ENCODE data around the gene GREB1. TPM values are rescaled to one million over a fixed set of nuclear protein-coding genes. Genes with fewer than 3 reads are reported as not detected.

Gene GREB1
- total RNA-seq, 1 donor from 2014 or later: 30.8 TPM

- Mint-ChIP-seq H3K27ac (no peak overlapping the region), H3K4me3 (no peak overlapping the region), H3K27me3 (ENCODE audit: insufficient read depth, low read depth) (peaks cover 4% of the 10 kb centered on the region), H3K4me1 (no peaks in the 10 kb centered on the region), H3K36me3 (peaks cover 33% of the 10 kb centered on the region), H3K9me3 (no peaks in the 10 kb centered on the region)
- H3K4me1 ChIP-seq: no peaks in the 10 kb centered on the region
- H3K9me3 ChIP-seq (ENCODE audit: low read depth): no peaks in the 10 kb centered on the region
- TF ChIP-seq CTCF (IDR thresholded peaks at IDR 0.05): no peak
- TF ChIP-seq EZH2 (IDR thresholded peaks at IDR 0.05): no peak
- no peak for TF ChIP-seq EZH2phosphoT487 (IDR thresholded peaks at IDR 0.05)
- no peak for DNase-seq (ENCODE audit: low spot score)
- H3K4me2 ChIP-seq: no peak overlapping the region
- no peaks in the 10 kb centered on the region for H3K36me3 ChIP-seq
- no peak overlapping the region for H3K27ac ChIP-seq
- H3K9ac ChIP-seq: no peak overlapping the region
- no peak overlapping the region for H2AFZ ChIP-seq (replicated peaks)
- no peaks in the 10 kb centered on the region for H3K79me2 ChIP-seq (ENCODE audit: low read depth)
- peaks cover 3% of the 10 kb centered on the region for H4K20me1 ChIP-seq (ENCODE audit: low read depth)
- no peaks in the 10 kb centered on the region for H3F3A ChIP-seq (ENCODE audit: low read depth)
- no peak overlapping the region for H3K4me3 ChIP-seq
- no peaks in the 10 kb centered on the region for H3K27me3 ChIP-seq
These were observed 56.3 kb downstream of the GREB1 start for GRCh38 chr2:11590193-11590592.

- no peaks in the 10 kb centered on the region for H3F3A ChIP-seq (ENCODE audit: low read depth)
- no peaks in the 10 kb centered on the region for H3K4me1 Mint-ChIP-seq
- no peak overlapping the region for H3K4me3 ChIP-seq
- H3K27ac Mint-ChIP-seq: no peak overlapping the region
- H2AFZ ChIP-seq (replicated peaks): no peak overlapping the region
- H3K27me3 ChIP-seq: no peaks in the 10 kb centered on the region
- no peaks in the 10 kb centered on the region for H3K9me3 ChIP-seq (ENCODE audit: low read depth)
- H3K9me3 Mint-ChIP-seq: no peaks in the 10 kb centered on the region
- H3K27me3 Mint-ChIP-seq (ENCODE audit: insufficient read depth, low read depth): no peaks in the 10 kb centered on the region
- H3K4me1 ChIP-seq: no peaks in the 10 kb centered on the region
- no peak for DNase-seq (ENCODE audit: low spot score)
- TF ChIP-seq CTCF (IDR thresholded peaks at IDR 0.05) (no peak), EZH2 (IDR thresholded peaks at IDR 0.05) (no peak), EZH2phosphoT487 (IDR thresholded peaks at IDR 0.05) (no peak)
- no peak overlapping the region for H3K27ac ChIP-seq
- H3K36me3 Mint-ChIP-seq: peaks cover 31% of the 10 kb centered on the region
- H3K4me3 Mint-ChIP-seq: no peak overlapping the region
- no peaks in the 10 kb centered on the region for H3K36me3 ChIP-seq
- H4K20me1 ChIP-seq (ENCODE audit: low read depth): no peaks in the 10 kb centered on the region
- no peak overlapping the region for H3K9ac ChIP-seq
- H3K79me2 ChIP-seq (ENCODE audit: low read depth): no peaks in the 10 kb centered on the region
- H3K4me2 ChIP-seq: no peak overlapping the region
These were observed 57.2 kb downstream of the GREB1 start for GRCh38 chr2:11591091-11591490.

- Histone ChIP-seq H3K4me3 (no peak overlapping the region), H3K27ac (no peak overlapping the region), H2AFZ (replicated peaks) (no peak overlapping the region), H3K36me3 (no peaks in the 10 kb centered on the region), H3F3A (ENCODE audit: low read depth) (no peaks in the 10 kb centered on the region), H3K9ac (no peak overlapping the region), H4K20me1 (ENCODE audit: low read depth) (no peaks in the 10 kb centered on the region), H3K9me3 (ENCODE audit: low read depth) (no peaks in the 10 kb centered on the region), H3K4me1 (no peaks in the 10 kb centered on the region), H3K27me3 (no peaks in the 10 kb centered on the region), H3K4me2 (no peak overlapping the region), H3K79me2 (ENCODE audit: low read depth) (no peaks in the 10 kb centered on the region)
- Mint-ChIP-seq H3K36me3 (peaks cover 26% of the 10 kb centered on the region), H3K27me3 (ENCODE audit: insufficient read depth, low read depth) (peaks cover 2% of the 10 kb centered on the region), H3K9me3 (no peaks in the 10 kb centered on the region), H3K27ac (no peak overlapping the region), H3K4me3 (no peak overlapping the region), H3K4me1 (no peaks in the 10 kb centered on the region)
- TF ChIP-seq EZH2phosphoT487 (IDR thresholded peaks at IDR 0.05): no peak
- peak; percentile 6 for DNase-seq (ENCODE audit: low spot score)
These were observed 59.1 kb downstream of the GREB1 start for GRCh38 chr2:11592671-11593574.

- H3K4me3 ChIP-seq: no peak overlapping the region
- H3K4me2 ChIP-seq: no peak overlapping the region
- Mint-ChIP-seq H3K27me3 (ENCODE audit: insufficient read depth, low read depth) (peaks cover 2% of the 10 kb centered on the region), H3K4me1 (no peaks in the 10 kb centered on the region), H3K27ac (no peak overlapping the region), H3K36me3 (peaks cover 41% of the 10 kb centered on the region), H3K9me3 (no peaks in the 10 kb centered on the region), H3K4me3 (no peak overlapping the region)
- TF ChIP-seq EZH2phosphoT487 (IDR thresholded peaks at IDR 0.05): no peak
- TF ChIP-seq CTCF (IDR thresholded peaks at IDR 0.05): no peak
- no peak for TF ChIP-seq EZH2 (IDR thresholded peaks at IDR 0.05)
- no peak overlapping the region for H3K27ac ChIP-seq
- no peaks in the 10 kb centered on the region for H4K20me1 ChIP-seq (ENCODE audit: low read depth)
- DNase-seq (ENCODE audit: low spot score): no peak
- H2AFZ ChIP-seq (replicated peaks): no peak overlapping the region
- H3K79me2 ChIP-seq (ENCODE audit: low read depth): no peaks in the 10 kb centered on the region
- H3K9ac ChIP-seq: no peak overlapping the region
- peaks cover 8% of the 10 kb centered on the region for H3K36me3 ChIP-seq
- no peaks in the 10 kb centered on the region for H3K9me3 ChIP-seq (ENCODE audit: low read depth)
- no peaks in the 10 kb centered on the region for H3F3A ChIP-seq (ENCODE audit: low read depth)
- no peaks in the 10 kb centered on the region for H3K4me1 ChIP-seq
- no peaks in the 10 kb centered on the region for H3K27me3 ChIP-seq
These were observed 63.0 kb downstream of the GREB1 start for GRCh38 chr2:11596801-11597200.
